T follicular helper cell (primary cell): ENCODE data around the gene SPATA2.
"Not testable (repeated sequence)": the region's sequence is repeated elsewhere in the genome, so short reads cannot be mapped to it uniquely, and the experiment has no call there.

Experiments
- DNase-seq: peaks from one replicate; pipeline ENCODE4 v3.0.0-alpha.2; 2020; ENCODE audit warnings: low read depth

Gene SPATA2

DNA sequence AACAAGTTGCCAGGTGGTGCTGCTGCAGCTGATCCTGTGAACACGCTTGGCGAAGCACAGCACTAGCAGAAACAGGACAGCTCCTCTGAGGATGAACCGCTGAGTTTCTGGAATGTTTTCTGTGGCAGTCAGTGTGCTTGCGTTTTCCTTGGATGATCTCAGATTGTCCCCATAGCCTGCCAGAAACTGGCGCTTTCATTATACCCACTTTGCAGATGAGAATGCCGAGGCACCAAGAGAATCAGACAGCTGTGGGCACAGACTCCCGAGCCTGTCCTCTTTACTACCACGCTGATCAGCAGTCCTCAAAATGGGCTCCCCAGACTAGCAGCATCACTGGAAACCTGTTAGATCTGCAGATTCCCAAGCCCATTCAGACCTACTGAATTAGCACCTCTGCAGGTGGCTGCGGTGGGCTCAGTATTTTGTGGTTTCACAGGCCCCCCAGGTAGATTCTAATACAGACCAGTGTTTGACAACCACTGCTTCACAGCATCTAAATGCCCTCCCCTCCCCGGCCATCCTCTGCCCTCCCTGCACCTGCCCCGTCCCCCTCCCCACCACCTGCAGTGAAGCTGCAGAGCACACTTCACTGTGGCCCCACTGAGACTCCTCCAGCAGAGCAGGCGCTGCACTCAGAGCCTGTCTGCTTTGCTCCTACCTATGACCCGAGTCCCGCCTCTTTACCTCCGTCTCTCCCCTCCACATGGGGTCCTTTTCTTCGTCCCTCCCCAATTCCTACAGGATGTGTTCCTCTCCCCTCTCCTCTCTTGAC, 29.6 kb downstream of the SPATA2 start:
- DNase-seq, result no peak

DNA sequence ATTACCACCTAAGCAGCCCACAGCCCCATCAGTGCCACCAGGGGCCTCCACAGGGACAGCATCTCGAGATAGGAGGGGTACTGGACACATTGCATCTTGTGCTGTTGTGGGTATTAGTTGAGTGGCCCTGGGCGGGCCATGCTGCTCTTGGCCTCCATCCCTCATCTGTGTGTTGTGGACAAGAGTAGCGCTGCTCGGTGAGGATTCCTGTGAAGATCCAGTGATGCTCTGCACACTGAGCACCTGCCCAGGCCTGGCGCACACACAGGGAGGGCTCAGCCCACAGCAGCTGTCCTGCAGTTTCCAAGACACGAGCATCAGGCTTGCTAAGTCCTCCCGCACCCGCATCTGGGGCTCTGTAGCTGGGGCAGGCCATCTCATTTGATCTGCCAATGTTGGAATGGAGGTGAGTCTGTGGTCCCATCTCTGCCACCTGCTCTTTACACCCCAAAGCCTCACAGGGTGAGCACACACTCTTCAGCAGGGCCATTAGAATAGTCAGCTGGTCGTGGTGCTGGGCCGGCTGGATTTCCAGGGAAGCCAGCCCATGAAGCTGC, 32.0 kb downstream of the SPATA2 start:
- no peak for DNase-seq

DNA sequence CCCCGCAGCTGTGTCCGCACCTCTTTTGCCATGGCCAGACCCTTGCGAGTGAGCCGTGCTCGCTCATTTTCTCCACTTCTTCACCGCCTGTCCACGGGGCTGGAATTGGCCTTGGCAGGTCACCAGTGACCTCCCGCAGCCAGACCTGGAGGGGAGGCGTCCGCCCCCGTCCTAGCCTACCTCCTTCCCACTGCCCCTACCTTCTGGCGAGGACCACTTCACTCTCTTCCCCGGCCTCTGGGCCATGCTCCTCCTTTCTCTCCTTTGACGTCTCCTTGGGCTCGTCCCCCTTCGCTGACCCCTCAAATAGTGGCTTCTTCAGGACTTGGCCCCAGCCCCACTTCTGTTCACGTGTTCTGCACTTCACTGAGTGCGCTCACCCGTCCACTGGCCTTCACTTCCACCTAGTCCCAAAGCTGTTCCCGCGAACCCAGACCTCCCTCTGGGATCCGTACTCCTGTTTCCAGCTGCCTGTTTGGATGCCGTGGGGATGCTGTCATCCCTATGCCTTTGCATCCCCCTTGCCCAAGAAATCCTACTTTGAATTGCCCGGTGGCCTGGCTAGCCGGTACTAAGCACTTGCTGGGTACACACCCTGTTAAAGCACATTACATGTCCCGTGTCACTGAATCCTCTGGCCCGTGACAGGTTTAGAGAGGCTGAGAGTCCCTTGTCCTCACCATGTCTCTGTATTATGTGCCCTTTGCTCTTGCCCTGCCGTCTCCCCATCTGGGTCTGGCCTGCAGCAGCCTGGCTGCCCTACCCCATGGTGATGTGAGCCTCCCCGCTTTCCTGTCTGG, 33.0 kb downstream of the SPATA2 start:
- DNase-seq, result no peak

DNA sequence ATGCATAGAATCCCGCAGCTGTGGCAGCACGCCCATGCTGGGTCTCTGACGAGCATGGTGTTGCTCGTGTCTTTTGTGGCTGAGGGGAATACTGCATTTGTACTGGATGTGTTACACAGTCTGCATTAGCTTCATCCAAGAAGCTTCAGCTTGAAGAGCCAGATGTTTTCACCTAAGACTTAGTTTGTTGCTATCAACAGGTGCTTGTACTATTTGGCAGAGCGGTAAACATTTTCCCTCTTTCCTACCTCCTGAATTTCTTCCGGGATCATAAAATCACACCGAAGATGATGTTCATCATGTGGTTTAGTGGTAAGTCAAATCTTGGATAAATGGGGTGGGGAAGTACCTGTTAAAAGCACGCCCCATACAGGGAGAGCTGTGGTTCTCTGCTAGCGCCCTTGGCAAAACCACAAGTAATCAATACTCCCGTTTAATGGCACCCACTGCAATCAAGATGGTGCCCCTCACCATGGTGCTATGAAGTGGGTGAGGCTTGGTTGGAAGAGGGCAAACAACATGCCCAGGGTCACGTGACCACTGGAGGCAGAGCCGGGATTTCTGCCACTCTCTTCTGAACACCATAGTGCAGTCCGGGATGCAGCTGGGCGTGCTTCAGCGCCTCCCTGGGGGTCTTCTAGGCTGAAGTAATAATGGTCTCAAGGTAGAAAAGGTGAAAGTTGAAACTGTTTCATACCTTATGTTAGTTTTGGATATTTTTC, 34.4 kb downstream of the SPATA2 start:
- no peak for DNase-seq

DNA sequence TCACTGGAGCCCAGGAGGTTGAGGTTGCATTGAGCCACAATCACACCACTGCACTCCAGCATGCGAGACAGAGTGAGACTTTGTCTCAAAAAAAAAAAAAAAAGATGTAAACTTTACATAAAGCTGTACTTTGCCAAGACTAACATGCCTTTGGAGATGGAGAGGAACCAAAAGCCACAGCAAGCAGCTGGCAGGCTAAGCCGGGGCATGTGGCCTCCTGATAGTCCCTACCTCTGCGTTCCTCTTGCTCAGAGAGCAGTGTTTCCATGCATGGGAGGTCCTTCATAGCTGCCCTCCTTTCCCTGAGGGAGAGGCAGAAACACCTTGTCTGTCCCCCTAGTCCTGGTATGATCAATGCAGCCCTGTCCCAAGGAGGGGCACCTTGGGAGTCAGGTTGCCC, 35.2 kb downstream of the SPATA2 start:
- no peak for DNase-seq

- no peak for DNase-seq
Observed at GRCh38 chr20:49878977-49879376, 36.4 kb downstream of the SPATA2 start.

- no peak for DNase-seq
Observed at GRCh38 chr20:49877386-49877921, 37.9 kb downstream of the SPATA2 start.

GRCh38 chr20:49874696-49875095, 40.6 kb downstream of the SPATA2 start:
- DNase-seq, result no peak

GRCh38 chr20:49872056-49872455, 43.3 kb downstream of the SPATA2 start:
- no peak for DNase-seq

GRCh38 chr20:49871391-49871948, 43.9 kb downstream of the SPATA2 start:
- DNase-seq, result no peak

- no peak for DNase-seq
Observed at GRCh38 chr20:49870261-49870660, 45.1 kb downstream of the SPATA2 start.

GRCh38 chr20:49868964-49869363, 46.4 kb downstream of the SPATA2 start:
- DNase-seq, result no peak

GRCh38 chr20:49868538-49868937, 46.8 kb downstream of the SPATA2 start:
- no peak for DNase-seq

DNA sequence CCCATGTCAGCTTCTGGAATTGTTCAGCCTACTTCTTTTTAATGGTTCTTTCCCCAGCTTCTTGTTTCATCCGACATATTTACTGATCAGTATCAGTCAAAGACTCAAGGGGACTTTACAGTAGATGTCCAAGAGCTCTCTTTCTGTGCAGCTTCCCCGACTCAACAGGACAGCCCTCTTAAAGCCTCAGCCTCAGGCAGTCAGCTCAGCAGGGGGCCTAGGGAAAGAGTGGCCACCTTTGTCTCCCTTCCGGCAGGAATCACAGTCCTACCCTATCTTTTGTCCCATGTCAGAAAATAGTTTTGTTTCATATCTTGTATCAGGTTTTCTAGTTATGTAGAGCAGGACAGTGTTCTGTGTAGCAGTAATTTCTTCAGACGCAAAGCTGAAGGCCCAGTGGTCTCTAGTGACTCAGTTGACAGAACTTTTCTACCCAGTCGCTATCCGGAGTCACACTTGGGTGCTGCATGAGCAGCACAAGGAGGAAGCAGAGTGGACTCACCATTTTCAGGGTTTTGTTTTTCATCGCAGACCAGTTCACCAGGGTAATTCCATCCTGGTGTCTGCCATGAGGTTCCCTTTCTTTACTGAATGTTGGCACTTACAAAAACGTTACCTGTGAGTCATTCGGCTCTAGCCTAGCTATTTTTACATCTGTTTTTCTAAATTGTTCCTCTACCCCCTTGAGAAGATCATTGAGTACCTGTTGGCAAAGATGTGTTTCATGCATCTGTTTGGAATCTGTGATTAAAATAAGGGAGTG, 47.7 kb downstream of the SPATA2 start:
- DNase-seq, result no peak

- no peak for DNase-seq
Observed at GRCh38 chr20:49866051-49866450, 49.3 kb downstream of the SPATA2 start.

DNA sequence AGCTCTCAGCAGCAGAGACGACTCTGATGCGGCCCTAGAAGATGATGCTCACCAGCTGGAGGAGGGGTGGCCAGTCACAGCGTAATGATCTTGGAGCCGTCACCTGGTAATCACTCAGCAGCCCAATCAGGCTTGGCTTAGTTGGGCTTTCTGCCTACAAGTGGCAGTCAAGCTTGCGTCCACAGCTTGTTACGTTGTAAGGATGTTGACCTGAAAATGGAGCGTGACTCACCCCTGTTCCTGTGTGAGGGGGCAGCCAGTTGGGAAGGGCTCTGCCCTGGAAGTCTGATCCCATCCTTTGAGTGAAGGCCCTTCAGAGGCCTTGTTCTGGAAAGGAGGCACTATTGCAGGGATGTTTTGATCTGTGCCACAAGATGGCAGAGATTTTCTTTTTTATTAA, 49.8 kb downstream of the SPATA2 start:
- DNase-seq, result no peak

- no peak for DNase-seq
Observed at GRCh38 chr20:49863666-49864065, 51.7 kb downstream of the SPATA2 start.

- DNase-seq, result no peak
Observed at GRCh38 chr20:49862607-49863200, 52.6 kb downstream of the SPATA2 start.

DNA sequence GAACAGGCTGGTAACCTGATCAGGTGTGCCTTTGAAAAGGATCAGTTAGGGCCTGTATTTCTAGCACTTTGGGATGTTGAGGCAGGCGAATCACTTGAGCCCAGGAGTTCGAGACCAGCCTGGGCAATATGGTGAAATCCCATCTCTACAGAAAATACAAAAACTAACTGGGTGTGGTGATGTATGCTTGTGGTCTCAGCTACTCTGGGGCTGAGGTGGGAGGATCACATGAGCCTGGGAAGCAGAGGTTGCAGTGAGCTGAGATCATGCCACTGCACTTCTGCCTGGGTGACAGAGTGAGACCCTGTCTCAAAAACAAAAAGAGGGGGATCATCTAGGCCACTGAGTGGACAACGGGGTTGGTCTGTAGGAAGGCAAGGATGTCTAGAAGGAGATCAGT, 54.1 kb downstream of the SPATA2 start:
- DNase-seq, result not testable (repeated sequence)

DNA sequence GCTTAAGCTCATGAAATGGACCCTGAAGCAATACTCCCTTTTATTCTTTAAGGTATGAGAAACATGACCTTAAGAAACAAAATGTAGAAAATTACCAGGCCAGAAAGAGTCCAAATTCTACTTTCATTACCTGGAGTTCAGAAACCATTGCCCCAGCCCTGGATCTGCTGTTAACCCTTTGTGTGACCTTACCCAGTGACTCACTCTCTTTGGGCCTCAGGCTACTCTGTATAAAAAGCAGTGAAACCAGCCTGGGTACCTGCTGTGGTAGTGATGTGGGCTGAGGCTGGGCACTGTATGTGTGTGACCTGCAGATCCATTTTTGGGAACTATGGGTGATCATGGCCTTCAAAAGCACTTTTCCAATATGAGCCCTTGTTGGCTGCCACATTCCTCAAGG, 55.5 kb downstream of the SPATA2 start:
- no peak for DNase-seq

GRCh38 chr20:49859011-49859410, 56.3 kb downstream of the SPATA2 start:
- DNase-seq, result no peak
